ENCODE results near the gene GNB5.

GNB5 gene

DNA sequence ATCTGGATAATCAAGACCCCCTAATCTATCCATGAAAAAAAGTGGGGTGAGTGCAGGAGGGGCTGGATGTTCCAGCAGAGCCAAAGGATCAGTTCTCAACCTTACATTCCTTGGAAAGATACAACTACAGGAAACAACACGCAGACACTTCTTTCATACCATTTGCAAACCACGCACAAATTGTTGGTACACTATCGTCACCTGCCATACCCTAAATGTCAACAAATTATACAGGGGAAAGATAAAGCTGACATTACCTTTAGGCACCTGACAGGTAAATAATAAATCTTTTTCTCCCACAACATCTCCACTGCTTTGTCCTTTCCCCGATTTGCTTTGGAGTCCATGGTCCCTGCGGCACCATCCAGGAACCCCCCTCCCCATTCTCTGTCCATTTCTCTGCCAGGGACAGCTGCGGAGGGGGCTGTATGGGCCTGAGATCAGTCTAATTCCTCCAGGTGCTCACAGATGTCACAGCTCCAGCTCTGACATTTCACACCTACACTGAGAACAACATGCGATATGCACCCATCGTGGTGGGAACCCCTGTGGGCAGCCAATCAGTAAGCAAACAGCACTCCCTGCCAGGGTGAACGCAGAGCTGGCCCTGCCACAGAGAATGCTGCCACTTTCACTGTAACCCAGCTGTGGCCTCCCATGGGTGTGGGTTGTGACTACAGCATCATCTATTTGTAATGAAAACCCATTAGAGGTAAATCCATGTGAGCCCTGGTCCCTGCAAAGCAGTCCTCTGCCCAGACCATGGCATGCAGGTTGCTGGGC, 41.0 kb downstream of the GNB5 start:
- no peak overlapping the region for H3K9ac ChIP-seq
- H3K4me2 ChIP-seq: no peak overlapping the region
- peaks cover 7 to 52% (median 31%) of the 10 kb centered on the region in 11 experiments; a peak in 16 of 22 replicates for H3K36me3 ChIP-seq
- H3K27me3 ChIP-seq: no peaks in the 10 kb centered on the region
- no peak for TF ChIP-seq Cebpa-rat (IDR thresholded peaks at IDR 0.05)
- no peak overlapping the region for H3K27ac ChIP-seq
- 0 out of 22 replicates have a peak, but pooled peaks cover 0 to 10% (median 0%) of the 10 kb centered on the region in 11 experiments for H4K20me1 ChIP-seq
- H3K9me3 ChIP-seq (replicated peaks in 1 of 11): peaks cover 0 to 14% (median 10%) of the 10 kb centered on the region in 11 experiments; a peak in 15 of 22 replicates
- H3K4me1 ChIP-seq: peaks cover 10 to 39% (median 30%) of the 10 kb centered on the region in 10 experiments
- no peak overlapping the region for H3K4me3 ChIP-seq

DNA sequence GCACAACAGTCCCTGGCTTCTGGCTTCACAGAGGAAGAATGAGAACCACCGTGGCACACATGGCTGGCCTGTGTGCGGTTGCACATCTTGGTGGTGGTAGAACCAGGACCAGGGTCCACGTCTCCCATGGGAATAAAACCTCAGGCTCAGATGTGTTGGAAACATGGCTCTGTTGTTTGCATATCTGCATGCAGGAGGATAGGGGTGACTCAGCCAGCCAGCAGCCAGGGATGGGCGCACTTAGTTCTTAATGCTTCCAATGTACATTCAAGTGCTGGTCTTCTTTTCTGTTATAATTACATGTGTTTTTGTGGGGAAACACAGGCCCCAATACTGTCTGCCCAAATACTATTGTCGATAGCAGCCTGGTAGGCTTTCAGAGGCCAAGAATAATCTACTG, 42.8 kb downstream of the GNB5 start:
- peaks cover 0 to 22% (median 14%) of the 10 kb centered on the region in 11 experiments; a peak in 18 of 22 replicates for H3K9me3 ChIP-seq (replicated peaks in 1 of 11)
- no peaks in the 10 kb centered on the region for H3K27me3 ChIP-seq
- no peak overlapping the region; a peak in 1 of 22 replicates for H3K9ac ChIP-seq
- peaks cover 14 to 40% (median 32%) of the 10 kb centered on the region in 10 experiments for H3K4me1 ChIP-seq
- H4K20me1 ChIP-seq: no peaks in the 10 kb centered on the region
- peak overlapping the region in 9 of 11 experiments; percentile 18 to 68 (median 53); a peak in 17 of 22 replicates for H3K4me2 ChIP-seq
- peak overlapping the region in 5 of 11 experiments; percentile 8 to 48 (median 24); a peak in 5 of 22 replicates for H3K27ac ChIP-seq
- no peak for TF ChIP-seq Cebpa-rat (IDR thresholded peaks at IDR 0.05)
- H3K36me3 ChIP-seq: peaks cover 7 to 57% (median 36%) of the 10 kb centered on the region in 11 experiments; a peak in 16 of 22 replicates
- H3K4me3 ChIP-seq: no peak overlapping the region

DNA sequence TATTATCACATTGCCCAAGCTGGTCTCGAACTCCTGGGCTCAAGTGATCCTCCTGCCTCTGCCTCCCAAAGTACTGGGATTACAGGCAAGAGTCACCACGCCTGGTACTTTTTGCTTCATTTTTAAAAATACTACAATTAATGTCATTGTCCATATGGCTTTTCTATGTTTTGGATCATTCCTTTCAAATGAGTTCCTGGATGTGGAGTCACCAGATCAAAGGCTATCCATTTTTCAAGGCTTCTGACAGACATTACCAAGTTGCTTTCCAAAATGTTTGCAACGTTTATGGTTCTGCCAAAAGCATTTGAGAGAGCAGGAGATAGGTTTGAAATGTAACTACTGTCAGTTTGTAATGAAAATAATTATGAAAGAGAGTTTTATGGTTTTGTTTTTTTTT, 44.4 kb downstream of the GNB5 start:
- Histone ChIP-seq H3K4me2 (no peak overlapping the region), H3K36me3 (peaks cover 5 to 47% (median 31%) of the 10 kb centered on the region in 11 experiments; a peak in 16 of 22 replicates), H3K27ac (no peak overlapping the region), H3K27me3 (no peaks in the 10 kb centered on the region), H3K4me3 (no peak overlapping the region), H3K9ac (no peak overlapping the region), H3K9me3 (replicated peaks in 1 of 11) (peaks cover 0 to 22% (median 14%) of the 10 kb centered on the region in 11 experiments; a peak in 18 of 22 replicates), H3K4me1 (peaks cover 16 to 44% (median 38%) of the 10 kb centered on the region in 10 experiments), H4K20me1 (no peaks in the 10 kb centered on the region)
- TF ChIP-seq Cebpa-rat (IDR thresholded peaks at IDR 0.05): no peak

DNA sequence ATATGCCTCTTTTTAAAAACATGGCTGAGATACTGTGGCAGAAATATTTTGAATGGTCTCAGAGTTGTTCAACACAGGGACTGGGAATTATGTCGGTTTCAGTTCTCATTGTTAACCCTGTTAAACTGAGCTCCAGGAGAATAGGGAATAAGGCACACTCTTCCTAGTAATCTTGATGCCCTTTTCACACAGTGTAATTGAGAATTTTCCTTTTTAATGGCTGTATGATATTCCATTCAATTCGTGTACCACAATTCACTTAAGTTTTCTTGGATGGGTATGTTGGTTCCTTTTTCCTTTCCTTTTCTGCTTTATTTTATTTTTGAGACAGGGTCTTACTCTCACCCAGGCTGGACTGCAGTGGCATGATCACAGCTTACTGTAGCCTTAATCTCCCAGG, 44.9 kb downstream of the GNB5 start:
- no peak overlapping the region for H3K9ac ChIP-seq
- H3K36me3 ChIP-seq: peaks cover 5 to 45% (median 31%) of the 10 kb centered on the region in 11 experiments; a peak in 16 of 22 replicates
- H3K9me3 ChIP-seq (replicated peaks in 1 of 11): peaks cover 0 to 22% (median 14%) of the 10 kb centered on the region in 11 experiments; a peak in 18 of 22 replicates
- no peaks in the 10 kb centered on the region for H4K20me1 ChIP-seq
- no peak overlapping the region for H3K4me3 ChIP-seq
- no peak for TF ChIP-seq Cebpa-rat (IDR thresholded peaks at IDR 0.05)
- H3K4me1 ChIP-seq: peaks cover 16 to 44% (median 38%) of the 10 kb centered on the region in 10 experiments
- H3K4me2 ChIP-seq: no peak overlapping the region
- no peak overlapping the region for H3K27ac ChIP-seq
- H3K27me3 ChIP-seq: no peaks in the 10 kb centered on the region

DNA sequence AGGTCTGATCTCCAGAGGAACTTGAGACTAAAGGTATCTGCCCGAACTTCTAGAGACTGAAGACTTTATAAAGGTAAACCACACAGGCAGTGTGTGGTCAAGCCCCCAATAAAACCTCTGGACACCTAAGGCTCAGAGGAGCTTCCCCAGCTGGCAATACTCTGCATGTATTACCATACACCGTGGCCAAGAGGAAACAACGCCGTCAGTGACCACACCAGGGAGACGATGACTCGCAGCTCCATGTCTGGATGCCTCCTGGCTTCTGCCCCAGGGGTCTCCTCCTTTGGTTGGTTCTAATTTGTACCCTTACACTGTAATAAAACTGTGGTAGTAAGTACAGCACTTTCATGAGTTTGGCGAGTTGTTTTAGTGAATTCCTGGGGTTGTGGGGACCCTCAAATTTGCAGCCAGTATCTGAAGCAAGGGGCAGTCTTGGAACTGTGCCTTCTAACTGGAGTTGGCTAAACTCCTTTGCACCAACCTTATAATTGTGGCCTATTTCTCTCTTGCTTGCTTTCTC, 46.5 kb downstream of the GNB5 start:
- Histone ChIP-seq H3K4me1 (peaks cover 23 to 54% (median 45%) of the 10 kb centered on the region in 10 experiments), H3K27ac (peak overlapping the region in 9 of 11 experiments; percentile 27 to 83 (median 72); a peak in 17 of 22 replicates), H3K4me3 (no peak overlapping the region), H3K4me2 (peak overlapping the region in 10 of 11 experiments; percentile 57 to 78 (median 68); a peak in 19 of 22 replicates), H3K36me3 (peaks cover 5 to 46% (median 24%) of the 10 kb centered on the region in 11 experiments; a peak in 17 of 22 replicates), H4K20me1 (no peaks in the 10 kb centered on the region), H3K9me3 (replicated peaks in 1 of 11) (peaks cover 0 to 22% (median 14%) of the 10 kb centered on the region in 11 experiments; a peak in 18 of 22 replicates), H3K9ac (peak overlapping the region in 7 of 11 experiments; percentile 30 to 68 (median 50); a peak in 11 of 22 replicates), H3K27me3 (no peaks in the 10 kb centered on the region)
- no peak for TF ChIP-seq Cebpa-rat (IDR thresholded peaks at IDR 0.05)

DNA sequence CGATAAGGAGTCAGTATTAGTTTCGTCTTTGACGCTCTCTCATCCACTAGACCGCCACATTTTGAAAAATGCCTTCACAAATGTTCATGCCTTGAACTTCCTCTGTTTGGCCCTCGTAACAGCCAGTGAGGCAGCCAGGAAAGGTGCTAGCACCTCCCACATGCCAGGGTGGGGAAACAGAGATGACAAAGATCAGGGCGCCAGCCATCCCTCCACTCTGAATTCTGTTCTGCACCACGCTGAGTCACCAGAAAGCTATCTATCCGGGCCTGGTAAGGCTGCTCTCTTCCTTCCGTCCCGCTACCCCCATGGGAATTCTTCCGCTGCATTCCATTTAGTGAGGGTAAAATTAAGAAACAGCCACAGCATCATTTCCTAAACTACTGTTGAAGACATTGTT, 47.3 kb downstream of the GNB5 start:
- H3K9ac ChIP-seq: peak overlapping the region in 8 of 11 experiments; percentile 24 to 68 (median 45); a peak in 11 of 22 replicates
- peak overlapping the region; percentile 7 to 78 (median 65) for H3K4me2 ChIP-seq
- TF ChIP-seq Cebpa-rat (IDR thresholded peaks at IDR 0.05): peak in 1 of 11 experiments; percentile 30; a peak in 2 of 22 replicates
- H3K27ac ChIP-seq: peak overlapping the region in 9 of 11 experiments; percentile 27 to 83 (median 72); a peak in 18 of 22 replicates
- peaks cover 0 to 40% (median 17%) of the 10 kb centered on the region in 11 experiments; a peak in 14 of 22 replicates for H3K36me3 ChIP-seq
- no peak overlapping the region for H3K4me3 ChIP-seq
- peaks cover 31 to 60% (median 52%) of the 10 kb centered on the region in 10 experiments for H3K4me1 ChIP-seq
- H4K20me1 ChIP-seq: no peaks in the 10 kb centered on the region
- peaks cover 0 to 22% (median 14%) of the 10 kb centered on the region in 11 experiments; a peak in 18 of 22 replicates for H3K9me3 ChIP-seq (replicated peaks in 1 of 11)
- no peaks in the 10 kb centered on the region for H3K27me3 ChIP-seq

DNA sequence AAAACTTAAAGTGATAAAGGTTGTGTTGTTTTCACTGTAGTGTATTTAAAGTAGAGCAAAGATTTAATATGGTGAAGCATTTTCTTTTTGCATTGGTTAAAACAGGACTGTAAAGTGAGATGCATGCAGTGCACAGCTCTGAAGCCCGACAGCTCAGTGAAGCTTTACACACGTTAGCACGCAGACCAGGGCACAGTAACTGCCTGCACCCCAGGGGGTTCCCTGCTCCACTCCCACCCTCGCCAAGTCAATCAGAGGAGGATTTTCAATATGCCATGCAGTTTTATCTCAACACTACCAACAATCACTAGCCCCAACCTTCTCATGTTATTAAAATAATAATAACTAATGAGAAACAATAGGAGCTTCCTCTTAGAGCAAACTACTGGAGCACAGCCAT, 50.5 kb downstream of the GNB5 start:
- peaks cover 0 to 18% (median 0%) of the 10 kb centered on the region in 11 experiments; a peak in 8 of 22 replicates for H3K36me3 ChIP-seq
- no peak for TF ChIP-seq Cebpa-rat (IDR thresholded peaks at IDR 0.05)
- H3K4me2 ChIP-seq: peak overlapping the region in 6 of 11 experiments; percentile 38 to 77 (median 48); a peak in 6 of 22 replicates
- H3K9me3 ChIP-seq (replicated peaks in 1 of 11): peaks cover 0 to 12% (median 8%) of the 10 kb centered on the region in 11 experiments; a peak in 15 of 22 replicates
- H3K27me3 ChIP-seq: no peaks in the 10 kb centered on the region
- H3K9ac ChIP-seq: no peak overlapping the region
- peaks cover 0 to 10% (median 0%) of the 10 kb centered on the region in 11 experiments; a peak in 4 of 22 replicates for H4K20me1 ChIP-seq
- H3K4me1 ChIP-seq: peaks cover 61 to 80% (median 74%) of the 10 kb centered on the region in 10 experiments
- no peak overlapping the region for H3K4me3 ChIP-seq
- H3K27ac ChIP-seq: 0 out of 22 replicates have a peak overlapping the region, but pooled peaks of 2 of the 11 experiments have one; percentile 35 to 39
